MCF 10A (cell line): ENCODE measurements around the gene SH3TC2. TPM values are rescaled to one million over a fixed set of nuclear protein-coding genes. Genes with fewer than 3 reads are reported as not detected.

ENCODE experiments used
- BruUV-seq: library from RNA; stranded (reverse); fragments of 400-500 nt; replicated peaks from 2 replicates; lab custom pipeline; 2021; lab: Mats Ljungman, UMichigan
- CTCF ChIA-PET: fragments of 300-600 bp; sonication (Branson Sonifier 250); formaldehyde crosslinking; extraction: SDS; loops from one replicate; lab custom pipeline; 2021; ENCODE audit warnings: antibody characterized with exemption, inconsistent platforms; lab: Yijun Ruan, JAX
- POLR2A ChIA-PET: fragments of 300-600, 350-650 bp; sonication (Branson Sonifier 250); formaldehyde crosslinking; extraction: SDS; loops from one replicate; lab custom pipeline; 2020; ENCODE audit warnings: antibody characterized with exemption, inconsistent platforms; lab: Yijun Ruan, JAX
- DNase-seq: peaks from one replicate; pipeline ENCODE4 v3.0.0-alpha.2; 2018; ENCODE audit not compliant: unreplicated experiment
- H3K27ac Mint-ChIP-seq: one replicate; pipeline ENCODE4 v1.8.0; 2022; ENCODE audit warnings: mild to moderate bottlenecking, low read depth, mixed read lengths; ENCODE audit not compliant: unreplicated experiment
- H3K27me3 Mint-ChIP-seq: one replicate; pipeline ENCODE4 v1.8.0; 2022; ENCODE audit warnings: mixed read lengths; ENCODE audit not compliant: insufficient read depth, unreplicated experiment
- H3K36me3 Mint-ChIP-seq: one replicate; pipeline ENCODE4 v1.8.0; 2022; ENCODE audit warnings: mild to moderate bottlenecking, moderate library complexity, mixed read lengths; ENCODE audit not compliant: insufficient read depth, unreplicated experiment
- H3K4me1 Mint-ChIP-seq: one replicate; pipeline ENCODE4 v1.8.0; 2022; ENCODE audit warnings: mixed read lengths; ENCODE audit not compliant: insufficient read depth, unreplicated experiment
- H3K4me3 Mint-ChIP-seq: one replicate; pipeline ENCODE4 v1.8.0; 2022; ENCODE audit warnings: mild to moderate bottlenecking, moderate library complexity, mixed read lengths; ENCODE audit not compliant: unreplicated experiment
- H3K9me3 Mint-ChIP-seq: one replicate; pipeline ENCODE4 v1.8.0; 2022; ENCODE audit warnings: mixed read lengths; ENCODE audit not compliant: unreplicated experiment
- intact Hi-C: fragments of 100-400 bp; cut with micrococcal nuclease; formaldehyde crosslinking; loops from 2 replicates; pipeline ENCODE4 v1.14.1; 2022
- total RNA-seq: library from RNA; stranded (reverse); gene quantifications from 2 replicates; pipeline ENCODE4 v1.2.3, GENCODE V29; 2022
- TF ChIP-seq, protein P1 (sequence below): fragments of 200-600 bp; IDR thresholded peaks from one replicate; pipeline ENCODE4 v1.8.0; 2022; ENCODE audit warnings: antibody characterized with exemption, mild to moderate bottlenecking; ENCODE audit not compliant: unreplicated experiment

The SH3TC2 gene
- total RNA-seq, 1 experiment from 2014 or later, result 6.2 TPM

DNA sequence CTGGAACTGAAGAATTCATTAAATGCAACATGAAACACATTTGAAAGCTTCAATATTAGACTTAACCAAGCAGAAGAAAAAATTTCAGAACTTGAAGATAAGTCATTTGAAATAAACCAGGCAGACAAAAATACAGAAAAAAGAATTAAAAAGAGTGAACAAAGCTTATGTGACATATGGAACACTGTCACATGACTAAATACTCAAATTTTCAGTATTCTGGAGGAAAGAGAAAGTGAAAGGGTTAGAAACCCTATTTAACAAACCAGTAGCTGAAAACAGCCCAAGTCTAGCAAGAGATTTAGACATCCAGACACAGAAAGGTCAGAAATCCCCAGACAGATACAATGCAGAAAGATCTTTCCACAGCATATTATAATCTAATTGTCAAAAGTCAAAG is 37.1 kb upstream of the SH3TC2 start:
- Mint-ChIP-seq H3K36me3 (no peaks in the 10 kb centered on the region), H3K27me3 (no peaks in the 10 kb centered on the region), H3K9me3 (peaks cover 38% of the 10 kb centered on the region), H3K4me1 (no peaks in the 10 kb centered on the region), H3K27ac (no peak overlapping the region), H3K4me3 (no peak overlapping the region)
- DNase-seq, result no peak
- CTCF ChIA-PET, result interaction anchor here (0.6 to 1.2 kb wide), 3 partner anchors 14 to 106 kb away, joined by 3 to 4 read pairs (median 4); no protein-coding TSS in a partner anchor
- TF ChIP-seq, protein P1, sequence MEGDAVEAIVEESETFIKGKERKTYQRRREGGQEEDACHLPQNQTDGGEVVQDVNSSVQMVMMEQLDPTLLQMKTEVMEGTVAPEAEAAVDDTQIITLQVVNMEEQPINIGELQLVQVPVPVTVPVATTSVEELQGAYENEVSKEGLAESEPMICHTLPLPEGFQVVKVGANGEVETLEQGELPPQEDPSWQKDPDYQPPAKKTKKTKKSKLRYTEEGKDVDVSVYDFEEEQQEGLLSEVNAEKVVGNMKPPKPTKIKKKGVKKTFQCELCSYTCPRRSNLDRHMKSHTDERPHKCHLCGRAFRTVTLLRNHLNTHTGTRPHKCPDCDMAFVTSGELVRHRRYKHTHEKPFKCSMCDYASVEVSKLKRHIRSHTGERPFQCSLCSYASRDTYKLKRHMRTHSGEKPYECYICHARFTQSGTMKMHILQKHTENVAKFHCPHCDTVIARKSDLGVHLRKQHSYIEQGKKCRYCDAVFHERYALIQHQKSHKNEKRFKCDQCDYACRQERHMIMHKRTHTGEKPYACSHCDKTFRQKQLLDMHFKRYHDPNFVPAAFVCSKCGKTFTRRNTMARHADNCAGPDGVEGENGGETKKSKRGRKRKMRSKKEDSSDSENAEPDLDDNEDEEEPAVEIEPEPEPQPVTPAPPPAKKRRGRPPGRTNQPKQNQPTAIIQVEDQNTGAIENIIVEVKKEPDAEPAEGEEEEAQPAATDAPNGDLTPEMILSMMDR, result no peak
- intact Hi-C loops, result no loop called here
- no TSS peak for BruUV-seq
- POLR2A ChIA-PET, result interaction anchor here (1.2 kb wide), 1 partner anchor 11 kb away, joined by 3 read pairs; no protein-coding TSS in a partner anchor

- TF ChIP-seq, protein P1, result no peak
- ChIA-PET POLR2A (interaction anchor here (0.6 to 0.7 kb wide), 3 partner anchors 20 to 219 kb away, joined by 3 to 4 read pairs (median 3); no protein-coding TSS in a partner anchor), CTCF (interaction anchor here (0.9 to 1.6 kb wide), 2 partner anchors 19 to 37 kb away, joined by 4 to 7 read pairs; no protein-coding TSS in a partner anchor)
- no peaks in the 10 kb centered on the region for H3K27me3 Mint-ChIP-seq
- peaks cover 41% of the 10 kb centered on the region for H3K9me3 Mint-ChIP-seq
- intact Hi-C loops, result no loop called here
- no peak for DNase-seq
- no peak overlapping the region for H3K27ac Mint-ChIP-seq
- no peak overlapping the region for H3K4me3 Mint-ChIP-seq
- no peaks in the 10 kb centered on the region for H3K4me1 Mint-ChIP-seq
- no peaks in the 10 kb centered on the region for H3K36me3 Mint-ChIP-seq
- no TSS peak for BruUV-seq
These were observed 32.1 kb upstream of the SH3TC2 start for GRCh38 chr5:149094996-149095395.

DNA sequence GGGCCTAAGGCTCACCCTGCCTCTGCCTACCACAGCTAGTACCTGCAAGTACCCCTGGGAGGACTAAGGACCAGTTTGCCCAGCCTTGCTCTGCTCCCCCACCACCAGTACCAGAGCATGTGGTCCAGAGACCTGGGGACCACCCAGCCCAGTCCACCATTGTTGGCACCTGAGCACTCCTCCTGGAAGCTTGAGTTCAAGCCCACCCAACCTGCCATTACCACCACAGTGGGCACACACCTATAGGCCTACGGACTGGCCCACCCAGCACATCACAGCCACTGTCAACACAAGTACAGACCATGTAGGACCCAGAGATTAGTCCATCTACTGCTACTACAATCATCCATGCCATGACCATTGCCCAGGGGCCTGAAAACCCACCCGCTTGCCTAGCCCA is 30.8 kb upstream of the SH3TC2 start:
- Mint-ChIP-seq H3K27me3 (no peaks in the 10 kb centered on the region), H3K36me3 (no peaks in the 10 kb centered on the region), H3K27ac (no peak overlapping the region), H3K4me3 (no peak overlapping the region), H3K4me1 (no peaks in the 10 kb centered on the region), H3K9me3 (peaks cover 32% of the 10 kb centered on the region)
- TF ChIP-seq, protein P1, result no peak
- ChIA-PET POLR2A (no interaction called here), CTCF (interaction anchor here (1.7 kb wide), 1 partner anchor 21 kb away, joined by 5 read pairs; no protein-coding TSS in a partner anchor)
- intact Hi-C loops, result no loop called here
- no TSS peak for BruUV-seq
- DNase-seq, result no peak

- no peaks in the 10 kb centered on the region for H3K4me1 Mint-ChIP-seq
- TF ChIP-seq, protein P1, result no peak
- ChIA-PET CTCF (interaction anchor here (0.9 kb wide), 1 partner anchor 16 kb away, joined by 3 read pairs; no protein-coding TSS in a partner anchor), POLR2A (no interaction called here)
- H3K9me3 Mint-ChIP-seq, result peaks cover 21% of the 10 kb centered on the region
- no TSS peak for BruUV-seq
- H3K27ac Mint-ChIP-seq, result no peak overlapping the region
- H3K4me3 Mint-ChIP-seq, result no peak overlapping the region
- DNase-seq, result no peak
- no peaks in the 10 kb centered on the region for H3K36me3 Mint-ChIP-seq
- intact Hi-C loops, result no loop called here
- H3K27me3 Mint-ChIP-seq, result no peaks in the 10 kb centered on the region
These were observed 26.9 kb upstream of the SH3TC2 start for GRCh38 chr5:149089796-149090195.
